ENCODE measurements around the gene BUD31. TPM values are rescaled to one million over a fixed set of nuclear protein-coding genes. Genes with fewer than 3 reads are reported as not detected.

BUD31 gene
- total and polyA plus RNA-seq, 2 experiments from 2014 or later = 77.1 to 247 TPM

DNA sequence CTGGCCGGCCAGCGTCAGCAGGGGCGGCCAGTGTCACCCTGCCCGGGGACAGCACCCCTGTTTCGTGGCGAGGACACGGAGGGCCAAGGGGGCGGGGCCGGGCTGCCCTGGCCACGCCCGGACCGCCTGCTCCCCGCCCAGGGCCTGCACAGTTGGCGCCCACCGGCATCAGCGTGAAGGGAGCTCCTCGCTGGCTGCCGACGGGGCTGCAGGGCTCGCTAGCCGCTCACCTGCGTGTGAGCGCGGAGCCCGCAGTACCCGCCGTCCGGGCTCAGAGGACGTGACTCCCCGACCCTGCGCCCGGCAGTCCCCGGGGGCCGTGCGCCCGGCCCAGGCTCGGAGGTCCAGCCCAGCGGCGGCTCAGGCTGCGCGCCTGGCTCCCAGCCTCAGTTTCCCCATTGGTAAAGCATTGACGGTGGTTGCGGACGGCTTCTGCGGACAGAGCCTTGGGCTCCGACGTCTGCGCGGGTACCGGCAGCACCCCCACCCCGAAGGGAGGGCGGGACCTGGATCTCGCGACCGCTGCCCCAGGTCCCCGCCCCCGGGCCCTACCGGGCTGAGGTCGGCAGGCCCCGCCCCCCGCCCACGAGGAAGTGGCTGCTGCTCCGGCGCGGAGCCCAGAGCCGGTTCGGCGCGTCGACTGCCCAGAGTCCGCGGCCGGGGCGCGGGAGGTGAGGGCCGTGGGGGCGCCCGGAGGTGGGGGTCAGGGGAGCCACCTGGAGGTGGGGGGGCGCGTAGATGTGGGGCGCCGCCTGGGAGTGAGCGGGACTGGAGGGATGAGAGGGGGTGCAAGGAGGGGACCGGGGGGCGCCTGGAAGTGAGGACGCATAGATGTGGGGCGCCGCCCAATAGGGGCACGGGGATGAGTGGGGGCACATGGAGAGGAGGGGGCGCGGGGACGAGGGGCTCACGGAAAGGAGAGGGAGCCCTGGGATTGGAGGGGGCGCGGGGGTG, 34.4 kb upstream of the BUD31 start, which contains the start of gene ARPC1B:
ARPC1B (plus strand) TSS at position 620 of the 954 bp plus-strand sequence. CDS start 10,985 bp downstream, outside the sequence.
- Mint-ChIP-seq H3K4me1 (peaks cover 7% of the 10 kb centered on the region), H3K4me3 (peak within 1 kb of the TSS; percentile 77), H3K36me3 (ENCODE audit: low read depth) (peaks cover 12% of the 10 kb centered on the region), H3K9me3 (no peaks in the 10 kb centered on the region), H3K27ac (no peak within 1 kb of the TSS; the same call in 1 of the 2 replicates), H3K27me3 (ENCODE audit: insufficient read depth, low read depth, poor library complexity) (peaks cover 14% of the 10 kb centered on the region)
- no peaks in the 10 kb centered on the region for H3K9me2 ChIP-seq (ENCODE audit: insufficient read depth)
- DNase-seq (ENCODE audit: low spot score) = peak; percentile 87
- H3K27ac ChIP-seq (ENCODE audit: low read depth) = 0 out of 2 replicates have a peak within 1 kb of the TSS, but pooled peaks have one; percentile 50
- H3K4me2 ChIP-seq = peak within 1 kb of the TSS; percentile 87
- H3K4me1 ChIP-seq (ENCODE audit: insufficient read depth) = 0 out of 2 replicates have a peak, but pooled peaks cover 1% of the 10 kb centered on the region
- peak; percentile 76 for ATAC-seq
- H4K20me1 ChIP-seq (replicated peaks; ENCODE audit: insufficient read depth) = peaks cover 21% of the 10 kb centered on the region
- peaks cover 21% of the 10 kb centered on the region for H3K79me2 ChIP-seq (replicated peaks; ENCODE audit: insufficient read depth)
- TF ChIP-seq EZH2 (IDR thresholded peaks at IDR 0.05; ENCODE audit: low read depth, unreplicated experiment) = no peak
- TF ChIP-seq POLR2AphosphoS5 (IDR thresholded peaks at IDR 0.05; ENCODE audit: low read depth) = peak; percentile 92
- no peaks in the 10 kb centered on the region for H3K36me3 ChIP-seq (ENCODE audit: insufficient read depth)
- H3K4me3 ChIP-seq = peak within 1 kb of the TSS; percentile 90
- no peaks in the 10 kb centered on the region for H3K27me3 ChIP-seq (ENCODE audit: insufficient read depth)
- H3F3A ChIP-seq (replicated peaks; ENCODE audit: low read depth) = 0 out of 2 replicates have a peak, but pooled peaks cover 6% of the 10 kb centered on the region
- peak within 1 kb of the TSS; percentile 87 for H2AFZ ChIP-seq

DNA sequence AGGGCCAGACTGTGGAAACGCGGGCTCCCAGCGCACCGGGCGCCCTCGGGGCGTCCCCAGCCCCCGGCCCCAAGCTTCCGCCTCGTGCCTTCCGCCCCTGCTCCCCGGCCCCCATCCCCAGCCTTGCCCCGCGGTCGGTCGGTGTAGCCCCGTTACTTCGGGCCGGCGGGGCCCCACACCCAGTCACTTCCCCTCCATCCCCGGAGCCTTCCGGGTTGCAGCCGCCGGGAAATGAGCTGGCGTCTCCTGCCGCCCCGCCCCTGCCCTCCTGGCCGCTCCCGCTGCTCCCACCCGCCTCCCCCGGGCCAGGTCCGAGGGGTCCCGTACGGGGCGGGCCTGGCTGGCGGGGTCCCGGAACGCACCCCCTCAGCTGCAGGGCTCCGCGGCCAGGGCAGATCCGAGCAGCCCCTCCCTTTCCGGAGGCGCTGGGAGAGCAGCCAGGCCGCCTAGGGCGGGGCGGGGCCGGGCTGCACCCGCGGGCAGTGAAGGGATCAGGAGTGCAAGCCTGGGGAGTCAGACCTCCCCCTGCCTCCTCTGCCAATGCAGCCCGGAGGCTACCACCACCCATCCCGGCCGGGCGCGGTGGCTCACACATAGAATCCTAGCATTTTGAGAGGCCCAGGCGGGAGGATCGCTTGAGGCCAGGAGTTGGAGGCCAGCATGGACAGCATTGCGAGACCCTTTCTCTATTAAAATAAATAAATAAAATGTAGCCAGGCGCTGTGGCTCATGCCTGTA, 33.5 kb upstream of the BUD31 start:
- Histone ChIP-seq H3K9me2 (ENCODE audit: insufficient read depth) (no peaks in the 10 kb centered on the region), H3K4me1 (ENCODE audit: insufficient read depth) (0 out of 2 replicates have a peak, but pooled peaks cover 10% of the 10 kb centered on the region), H4K20me1 (replicated peaks; ENCODE audit: insufficient read depth) (peaks cover 24% of the 10 kb centered on the region), H3K36me3 (ENCODE audit: insufficient read depth) (no peaks in the 10 kb centered on the region), H2AFZ (0 out of 2 replicates have a peak overlapping the region, but pooled peaks have one; percentile 7), H3F3A (replicated peaks; ENCODE audit: low read depth) (0 out of 2 replicates have a peak, but pooled peaks cover 6% of the 10 kb centered on the region), H3K79me2 (replicated peaks; ENCODE audit: insufficient read depth) (peaks cover 21% of the 10 kb centered on the region), H3K4me2 (peak overlapping the region; percentile 87), H3K4me3 (peak overlapping the region; percentile 90), H3K27ac (ENCODE audit: low read depth) (no peak overlapping the region), H3K27me3 (ENCODE audit: insufficient read depth) (no peaks in the 10 kb centered on the region)
- peaks cover 15% of the 10 kb centered on the region for H3K27me3 Mint-ChIP-seq (ENCODE audit: insufficient read depth, low read depth, poor library complexity)
- peak; percentile 71 for DNase-seq (ENCODE audit: low spot score)
- peaks cover 16% of the 10 kb centered on the region for H3K4me1 Mint-ChIP-seq
- H3K27ac Mint-ChIP-seq = no peak overlapping the region
- H3K4me3 Mint-ChIP-seq = peak overlapping the region; percentile 67; the same call in 2 of the 3 replicates
- H3K9me3 Mint-ChIP-seq = no peaks in the 10 kb centered on the region
- H3K36me3 Mint-ChIP-seq (ENCODE audit: low read depth) = peaks cover 12% of the 10 kb centered on the region
- peak; percentile 66 for ATAC-seq
- no peak for TF ChIP-seq EZH2phosphoT487 (IDR thresholded peaks at IDR 0.05; ENCODE audit: unreplicated experiment)
- TF ChIP-seq STAT1 (IDR thresholded peaks at IDR 0.05; ENCODE audit: unreplicated experiment) = no peak
- no peak for TF ChIP-seq JUNB (IDR thresholded peaks at IDR 0.05; ENCODE audit: unreplicated experiment)
- no peak for TF ChIP-seq ZNF114 (CRISPR knock-in tag; IDR thresholded peaks at IDR 0.05)
- no peak for TF ChIP-seq CREB1 (CRISPR knock-in tag; IDR thresholded peaks at IDR 0.05; ENCODE audit: low read depth)
- TF ChIP-seq, protein P1, sequence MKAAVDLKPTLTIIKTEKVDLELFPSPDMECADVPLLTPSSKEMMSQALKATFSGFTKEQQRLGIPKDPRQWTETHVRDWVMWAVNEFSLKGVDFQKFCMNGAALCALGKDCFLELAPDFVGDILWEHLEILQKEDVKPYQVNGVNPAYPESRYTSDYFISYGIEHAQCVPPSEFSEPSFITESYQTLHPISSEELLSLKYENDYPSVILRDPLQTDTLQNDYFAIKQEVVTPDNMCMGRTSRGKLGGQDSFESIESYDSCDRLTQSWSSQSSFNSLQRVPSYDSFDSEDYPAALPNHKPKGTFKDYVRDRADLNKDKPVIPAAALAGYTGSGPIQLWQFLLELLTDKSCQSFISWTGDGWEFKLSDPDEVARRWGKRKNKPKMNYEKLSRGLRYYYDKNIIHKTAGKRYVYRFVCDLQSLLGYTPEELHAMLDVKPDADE (IDR thresholded peaks at IDR 0.05) = no peak
- no peak for TF ChIP-seq EZH2 (IDR thresholded peaks at IDR 0.05; ENCODE audit: low read depth, unreplicated experiment)
- TF ChIP-seq, protein P2, sequence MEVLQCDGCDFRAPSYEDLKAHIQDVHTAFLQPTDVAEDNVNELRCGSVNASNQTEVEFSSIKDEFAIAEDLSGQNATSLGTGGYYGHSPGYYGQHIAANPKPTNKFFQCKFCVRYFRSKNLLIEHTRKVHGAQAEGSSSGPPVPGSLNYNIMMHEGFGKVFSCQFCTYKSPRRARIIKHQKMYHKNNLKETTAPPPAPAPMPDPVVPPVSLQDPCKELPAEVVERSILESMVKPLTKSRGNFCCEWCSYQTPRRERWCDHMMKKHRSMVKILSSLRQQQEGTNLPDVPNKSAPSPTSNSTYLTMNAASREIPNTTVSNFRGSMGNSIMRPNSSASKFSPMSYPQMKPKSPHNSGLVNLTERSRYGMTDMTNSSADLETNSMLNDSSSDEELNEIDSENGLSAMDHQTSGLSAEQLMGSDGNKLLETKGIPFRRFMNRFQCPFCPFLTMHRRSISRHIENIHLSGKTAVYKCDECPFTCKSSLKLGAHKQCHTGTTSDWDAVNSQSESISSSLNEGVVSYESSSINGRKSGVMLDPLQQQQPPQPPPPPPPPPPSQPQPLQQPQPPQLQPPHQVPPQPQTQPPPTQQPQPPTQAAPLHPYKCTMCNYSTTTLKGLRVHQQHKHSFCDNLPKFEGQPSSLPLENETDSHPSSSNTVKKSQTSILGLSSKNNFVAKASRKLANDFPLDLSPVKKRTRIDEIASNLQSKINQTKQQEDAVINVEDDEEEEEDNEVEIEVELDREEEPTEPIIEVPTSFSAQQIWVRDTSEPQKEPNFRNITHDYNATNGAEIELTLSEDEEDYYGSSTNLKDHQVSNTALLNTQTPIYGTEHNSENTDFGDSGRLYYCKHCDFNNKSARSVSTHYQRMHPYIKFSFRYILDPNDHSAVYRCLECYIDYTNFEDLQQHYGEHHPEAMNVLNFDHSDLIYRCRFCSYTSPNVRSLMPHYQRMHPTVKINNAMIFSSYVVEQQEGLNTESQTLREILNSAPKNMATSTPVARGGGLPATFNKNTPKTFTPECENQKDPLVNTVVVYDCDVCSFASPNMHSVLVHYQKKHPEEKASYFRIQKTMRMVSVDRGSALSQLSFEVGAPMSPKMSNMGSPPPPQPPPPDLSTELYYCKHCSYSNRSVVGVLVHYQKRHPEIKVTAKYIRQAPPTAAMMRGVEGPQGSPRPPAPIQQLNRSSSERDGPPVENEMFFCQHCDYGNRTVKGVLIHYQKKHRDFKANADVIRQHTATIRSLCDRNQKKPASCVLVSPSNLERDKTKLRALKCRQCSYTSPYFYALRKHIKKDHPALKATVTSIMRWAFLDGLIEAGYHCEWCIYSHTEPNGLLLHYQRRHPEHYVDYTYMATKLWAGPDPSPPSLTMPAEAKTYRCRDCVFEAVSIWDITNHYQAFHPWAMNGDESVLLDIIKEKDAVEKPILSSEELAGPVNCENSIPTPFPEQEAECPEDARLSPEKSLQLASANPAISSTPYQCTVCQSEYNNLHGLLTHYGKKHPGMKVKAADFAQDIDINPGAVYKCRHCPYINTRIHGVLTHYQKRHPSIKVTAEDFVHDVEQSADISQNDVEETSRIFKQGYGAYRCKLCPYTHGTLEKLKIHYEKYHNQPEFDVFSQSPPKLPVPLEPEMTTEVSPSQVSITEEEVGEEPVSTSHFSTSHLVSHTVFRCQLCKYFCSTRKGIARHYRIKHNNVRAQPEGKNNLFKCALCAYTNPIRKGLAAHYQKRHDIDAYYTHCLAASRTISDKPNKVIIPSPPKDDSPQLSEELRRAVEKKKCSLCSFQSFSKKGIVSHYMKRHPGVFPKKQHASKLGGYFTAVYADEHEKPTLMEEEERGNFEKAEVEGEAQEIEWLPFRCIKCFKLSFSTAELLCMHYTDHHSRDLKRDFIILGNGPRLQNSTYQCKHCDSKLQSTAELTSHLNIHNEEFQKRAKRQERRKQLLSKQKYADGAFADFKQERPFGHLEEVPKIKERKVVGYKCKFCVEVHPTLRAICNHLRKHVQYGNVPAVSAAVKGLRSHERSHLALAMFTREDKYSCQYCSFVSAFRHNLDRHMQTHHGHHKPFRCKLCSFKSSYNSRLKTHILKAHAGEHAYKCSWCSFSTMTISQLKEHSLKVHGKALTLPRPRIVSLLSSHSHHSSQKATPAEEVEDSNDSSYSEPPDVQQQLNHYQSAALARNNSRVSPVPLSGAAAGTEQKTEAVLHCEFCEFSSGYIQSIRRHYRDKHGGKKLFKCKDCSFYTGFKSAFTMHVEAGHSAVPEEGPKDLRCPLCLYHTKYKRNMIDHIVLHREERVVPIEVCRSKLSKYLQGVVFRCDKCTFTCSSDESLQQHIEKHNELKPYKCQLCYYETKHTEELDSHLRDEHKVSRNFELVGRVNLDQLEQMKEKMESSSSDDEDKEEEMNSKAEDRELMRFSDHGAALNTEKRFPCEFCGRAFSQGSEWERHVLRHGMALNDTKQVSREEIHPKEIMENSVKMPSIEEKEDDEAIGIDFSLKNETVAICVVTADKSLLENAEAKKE (CRISPR knock-in tag; IDR thresholded peaks at IDR 0.05) = no peak
- no peak for TF ChIP-seq NANOG (IDR thresholded peaks at IDR 0.05; ENCODE audit: borderline replicate concordance)
